ENCODE results near the gene VMP1.
"Not testable (repeated sequence)": the region's sequence is repeated elsewhere in the genome, so short reads cannot be mapped to it uniquely, and the experiment has no call there.

VMP1 gene

DNA sequence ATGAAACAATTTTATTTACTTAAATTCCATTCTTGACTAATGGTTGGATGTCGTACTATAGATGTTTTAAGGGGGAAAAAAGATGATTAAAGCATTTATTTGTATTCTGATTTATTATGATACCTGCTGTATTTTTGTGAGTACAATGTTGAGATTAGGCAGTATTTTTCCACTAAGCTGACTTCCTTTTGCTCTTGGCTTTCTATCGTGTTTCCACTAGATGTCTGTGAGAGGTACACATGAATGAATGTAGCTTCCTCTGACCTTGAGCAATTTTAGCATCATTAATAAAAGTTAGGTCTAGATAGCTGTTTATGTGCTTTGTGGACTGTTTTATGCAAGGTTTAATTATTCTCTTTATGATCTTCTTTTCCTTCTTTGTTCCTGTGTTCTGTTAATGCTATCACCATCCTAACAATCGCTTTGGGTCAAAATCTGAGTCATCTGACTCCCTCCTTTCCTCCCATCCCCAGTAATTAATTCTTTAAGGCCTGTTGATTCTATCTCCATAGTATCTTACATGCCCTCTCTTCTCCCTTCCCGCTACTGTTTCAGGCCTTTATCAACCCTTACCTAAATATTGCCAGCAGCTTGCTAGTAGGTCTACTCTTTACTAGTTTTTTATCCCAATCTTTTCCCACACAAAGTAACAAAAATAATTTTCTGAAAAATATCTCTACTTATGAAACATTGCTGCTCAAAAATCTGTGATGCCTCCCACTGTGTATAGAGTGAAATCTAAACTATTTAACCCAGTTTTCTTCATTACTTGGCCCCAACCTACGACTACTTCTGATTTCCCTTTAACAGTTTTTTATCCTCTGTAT, 76.0 kb downstream of the VMP1 start:
- no peak for DNase-seq

- DNase-seq, result no peak
Measured at GRCh38 chr17:59785091-59785799, 77.8 kb downstream of the VMP1 start.

DNA sequence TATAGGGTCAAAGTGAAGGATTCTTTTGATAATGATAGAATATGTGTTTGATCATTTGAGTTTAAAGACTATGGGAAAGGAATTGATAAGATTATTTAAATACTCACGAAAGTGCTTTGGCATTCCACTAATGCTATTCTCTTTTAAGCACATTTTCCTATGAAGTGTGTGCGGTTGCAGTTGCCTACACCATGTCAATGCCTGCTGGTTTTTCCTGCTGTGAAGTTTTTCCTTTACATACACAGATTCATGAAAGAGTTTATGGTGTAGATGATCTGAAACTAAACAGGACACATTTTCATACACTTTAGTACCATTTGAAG, 78.7 kb downstream of the VMP1 start:
- DNase-seq, result peak; percentile 48

DNA sequence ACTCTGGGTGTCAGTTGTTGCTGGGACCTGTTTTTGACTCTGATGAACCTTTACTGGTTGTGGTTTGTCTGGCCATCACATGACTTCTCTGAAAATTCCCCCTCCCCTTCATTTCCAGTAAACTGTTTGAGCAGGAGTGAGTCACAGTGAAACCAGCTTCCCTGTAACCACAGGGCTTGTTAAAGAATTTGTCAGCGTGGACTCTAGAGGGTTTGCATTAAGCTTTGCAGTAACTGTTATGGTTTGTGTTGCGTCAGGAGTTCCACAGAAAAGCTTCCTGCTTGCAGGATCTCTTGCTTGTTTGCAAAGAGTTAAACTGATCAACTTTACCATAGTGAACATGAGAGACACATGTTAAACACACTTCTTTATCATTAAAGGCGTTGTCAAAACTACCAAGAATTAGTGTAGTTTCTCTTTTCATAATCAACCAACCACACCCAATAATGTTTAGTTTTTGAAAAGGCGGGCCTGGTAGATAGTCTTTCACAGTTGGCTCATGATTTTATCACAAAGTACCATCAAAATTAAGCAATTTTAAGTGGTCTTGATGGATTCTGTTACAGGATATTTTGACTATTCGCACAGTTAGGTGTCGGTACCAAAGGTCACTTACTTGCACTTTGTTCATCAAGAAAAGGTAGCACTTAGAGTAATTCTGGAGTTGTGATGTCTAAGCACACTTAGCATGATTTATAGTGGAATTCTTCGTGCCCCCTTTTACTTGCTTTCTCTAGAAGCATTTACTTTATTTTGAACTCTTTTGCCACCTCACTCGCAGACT, 79.3 kb downstream of the VMP1 start:
- DNase-seq, result peak; percentile 80

- not testable (repeated sequence) for DNase-seq
Measured at GRCh38 chr17:59789849-59790248, 82.4 kb downstream of the VMP1 start.

DNA sequence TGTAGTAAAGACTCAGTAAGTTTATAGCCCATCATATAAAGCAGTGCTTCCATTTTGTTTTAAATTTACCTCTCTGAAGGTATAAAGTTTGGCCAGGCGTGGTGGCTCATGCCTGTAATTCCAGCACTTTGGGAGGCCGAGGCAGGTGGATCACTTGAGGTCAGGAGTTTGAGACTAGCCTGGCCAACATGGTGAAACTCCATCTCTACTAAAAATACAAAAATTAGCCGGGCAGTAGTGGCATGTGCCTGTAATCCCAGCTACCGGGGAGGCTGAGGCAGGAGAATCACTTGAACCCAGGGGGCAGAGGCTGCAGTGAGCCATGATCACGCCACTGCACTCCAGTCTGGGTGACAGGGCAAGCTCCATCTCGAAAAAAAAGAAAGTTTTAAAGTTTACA, 83.0 kb downstream of the VMP1 start:
- not testable (repeated sequence) for DNase-seq

- DNase-seq, result no peak
Measured at GRCh38 chr17:59790910-59791309, 83.5 kb downstream of the VMP1 start.

GRCh38 chr17:59791603-59792457, 84.4 kb downstream of the VMP1 start:
- DNase-seq, result no peak

DNA sequence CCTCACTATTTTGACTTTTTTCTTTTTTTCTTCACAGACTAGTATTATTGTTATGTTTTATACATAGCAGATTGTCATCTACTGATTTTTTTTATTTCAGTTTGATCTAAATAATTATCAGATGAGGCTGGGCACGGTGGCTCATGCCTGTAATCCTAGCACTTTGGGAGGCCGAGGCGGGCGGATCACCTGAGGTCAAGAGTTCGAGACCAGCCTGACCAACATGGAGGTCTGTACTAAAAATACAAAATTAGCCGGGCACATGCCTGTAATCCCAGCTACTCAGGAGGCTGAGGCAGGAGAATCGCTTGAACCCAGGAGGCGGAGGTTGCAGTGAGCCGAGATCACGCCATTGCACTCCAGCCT, 85.0 kb downstream of the VMP1 start:
- not testable (repeated sequence) for DNase-seq

- no peak for DNase-seq
Measured at GRCh38 chr17:59793205-59793604, 85.8 kb downstream of the VMP1 start.

DNA sequence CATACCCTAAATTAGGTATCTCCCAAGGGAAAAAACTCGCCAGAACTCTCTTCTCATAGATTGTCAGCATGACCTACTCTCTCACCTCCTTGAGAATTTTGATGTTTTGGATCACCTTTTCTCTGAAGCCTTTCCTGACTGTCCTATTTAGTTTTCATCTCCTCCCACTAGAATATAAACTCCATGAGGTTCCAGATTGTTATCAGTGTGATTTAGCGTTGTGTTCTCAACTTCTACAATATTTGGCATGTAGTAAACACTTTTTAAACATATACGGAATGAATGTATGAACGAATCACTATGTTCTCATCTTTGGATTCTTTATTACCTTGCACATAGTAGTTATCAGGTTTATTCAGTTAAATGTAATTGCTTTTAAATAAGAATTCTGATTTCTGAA, 88.7 kb downstream of the VMP1 start:
- DNase-seq, result no peak

DNA sequence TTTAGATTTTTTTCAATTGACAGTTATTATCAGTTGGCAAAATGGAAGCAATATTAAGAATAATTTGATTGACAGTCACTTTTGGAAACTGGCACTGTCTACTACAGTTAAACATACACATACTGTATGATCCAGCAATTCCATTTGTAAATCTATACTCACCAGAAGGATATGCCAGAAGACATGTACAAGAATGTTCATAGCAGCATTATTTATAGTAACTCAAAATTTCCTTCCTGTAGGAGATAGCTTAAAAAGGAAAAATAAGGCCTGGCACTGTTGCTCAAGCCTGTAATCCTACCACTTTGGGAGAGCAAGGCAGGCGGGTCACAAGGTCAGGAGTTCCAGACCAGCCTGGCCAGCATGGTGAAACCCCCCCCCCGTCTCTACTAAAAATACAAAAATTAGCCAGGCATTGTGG, 89.3 kb downstream of the VMP1 start:
- DNase-seq, result no peak

- no peak for DNase-seq
Measured at GRCh38 chr17:59798111-59798510, 90.7 kb downstream of the VMP1 start.

DNA sequence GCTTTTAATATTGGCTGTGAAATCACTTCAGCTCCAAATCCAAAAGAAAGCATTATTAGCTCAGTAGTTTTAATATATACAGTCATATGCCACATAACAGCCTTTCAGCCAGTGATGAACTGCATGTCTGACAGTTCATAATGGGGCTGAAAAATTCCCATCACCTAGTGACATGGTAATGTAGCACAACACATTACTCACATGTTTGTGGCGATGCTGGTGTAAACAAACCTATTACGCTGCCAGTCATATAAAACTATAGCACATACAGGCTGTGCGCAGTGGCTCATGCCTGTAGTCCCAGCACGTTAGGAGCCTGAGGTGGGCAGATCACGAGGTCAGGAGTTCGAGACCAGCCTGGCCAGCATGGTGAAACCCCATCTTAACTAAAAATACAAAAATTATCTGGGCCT, 93.1 kb downstream of the VMP1 start:
- DNase-seq, result no peak

GRCh38 chr17:59802160-59802559, 94.7 kb downstream of the VMP1 start:
- no peak for DNase-seq

DNA sequence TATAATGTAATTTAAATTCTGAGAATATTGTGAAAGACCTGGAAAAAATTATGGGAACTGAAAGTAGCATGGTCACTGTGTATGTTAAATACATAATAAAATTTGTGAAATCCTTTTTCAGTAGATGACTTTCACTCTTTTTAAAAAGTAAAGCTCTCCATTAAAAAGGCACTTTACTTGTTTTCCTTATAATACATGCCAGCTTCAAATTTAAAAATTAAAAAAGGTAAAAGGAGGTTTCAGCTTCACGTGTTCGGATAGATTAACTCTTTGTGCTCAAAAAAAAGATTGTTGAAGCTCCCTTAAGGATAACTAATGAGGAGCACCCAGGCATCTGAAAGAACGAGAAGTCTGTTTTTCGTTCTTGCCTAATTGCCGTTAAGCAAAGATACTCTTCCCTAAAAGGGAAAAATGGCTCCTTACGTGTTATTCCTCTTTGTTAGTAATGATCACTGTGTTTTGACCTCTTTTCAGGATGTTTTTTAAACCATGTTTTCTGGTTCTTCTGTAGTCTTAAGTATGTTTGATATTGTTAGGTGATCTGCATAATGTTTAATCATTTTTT, 97.5 kb downstream of the VMP1 start:
- no peak for DNase-seq

GRCh38 chr17:59806322-59806721, 98.9 kb downstream of the VMP1 start:
- not testable (repeated sequence) for DNase-seq

- no peak for DNase-seq
Measured at GRCh38 chr17:59807892-59808509, 100.5 kb downstream of the VMP1 start.

DNA sequence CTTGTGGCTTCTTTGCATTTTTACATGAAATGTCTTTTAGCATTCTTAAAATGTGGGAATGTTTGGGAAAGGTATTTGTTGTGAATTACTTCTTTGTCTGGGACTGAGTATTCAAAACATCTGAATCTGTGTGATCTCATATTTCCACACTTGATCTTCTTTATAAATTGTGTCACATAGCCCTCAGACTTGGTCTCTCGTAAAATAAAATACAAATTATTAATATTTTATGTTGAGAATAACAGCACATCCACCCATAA, 103.4 kb downstream of the VMP1 start:
- no peak for DNase-seq

DNA sequence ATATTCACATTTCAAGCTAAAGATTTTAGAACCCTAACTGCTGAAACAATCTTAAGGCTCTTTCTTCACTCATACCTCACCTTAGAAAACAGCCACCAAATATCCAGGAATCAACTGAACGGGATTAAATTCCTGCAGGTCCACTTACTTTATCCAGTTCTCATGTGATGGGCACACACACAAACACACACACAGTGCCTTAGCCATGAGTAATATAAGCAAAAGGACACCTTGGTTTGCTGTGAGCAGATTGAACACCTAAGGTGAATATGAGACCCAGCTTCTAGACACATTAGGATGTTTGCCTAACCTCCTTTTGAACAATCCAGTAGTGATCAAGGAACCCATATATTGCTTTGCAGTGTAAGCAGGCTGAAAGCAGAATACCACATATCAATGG, 103.8 kb downstream of the VMP1 start:
- DNase-seq, result no peak

- DNase-seq, result no peak
Measured at GRCh38 chr17:59812139-59812538, 104.7 kb downstream of the VMP1 start.

- DNase-seq, result no peak
Measured at GRCh38 chr17:59814276-59814675, 106.8 kb downstream of the VMP1 start.
